PC-3 (cell line): Measurements from ENCODE around the gene EDC4. TPM values are rescaled to one million over a fixed set of nuclear protein-coding genes. Genes with fewer than 3 reads are reported as not detected.

Experiments used
- ATAC-seq: fragments of 200-7000 bp; cut with Tn5 transposase; 2 replicates; pipeline ENCODE4 v1.9.1; 2020; ENCODE audit warnings: mild to moderate bottlenecking, moderate library complexity
- BruUV-seq: library from RNA; stranded (reverse); fragments of 400-500 nt; replicated peaks from 2 replicates; lab custom pipeline; 2021; lab: Mats Ljungman, UMichigan
- CTCF ChIA-PET: fragments of 300-600 bp; sonication (Branson Sonifier 250); formaldehyde crosslinking; loops from one replicate; lab custom pipeline; 2022; ENCODE audit warnings: antibody characterized with exemption; lab: Charles Lee
- POLR2A ChIA-PET: fragments of 300-600 bp; sonication (Branson Sonifier 250); formaldehyde crosslinking; loops from one replicate; lab custom pipeline; 2022; ENCODE audit warnings: antibody characterized with exemption; ENCODE audit not compliant: unreplicated experiment; lab: Charles Lee
- DNase-seq: peaks from one replicate; pipeline ENCODE4 v3.0.0-alpha.2; 2015
- H2AFZ ChIP-seq: fragments of 300-600 bp; sonication (generic); 2 replicates; pipeline ENCODE4 v1.6.0; 2016; ENCODE audit warnings: antibody characterized with exemption, low read length
- H3F3A ChIP-seq: fragments of 300-600 bp; sonication (generic); one replicate; pipeline ENCODE4 v1.6.0; 2017; ENCODE audit warnings: antibody characterized with exemption, low read length, control low read depth, mild to moderate bottlenecking; ENCODE audit not compliant: unreplicated experiment
- H3K27ac ChIP-seq: fragments of 300-600 bp; sonication (generic); 2 replicates; pipeline ENCODE4 v1.5.1; 2016; ENCODE audit warnings: mild to moderate bottlenecking, low read length
- H3K27me3 ChIP-seq: fragments of 300-600 bp; sonication (generic); 2 replicates; pipeline ENCODE4 v1.6.1; 2016; ENCODE audit warnings: low read length, mixed read lengths
- H3K36me3 ChIP-seq: fragments of 300-600 bp; sonication (generic); 2 replicates; pipeline ENCODE4 v1.6.1; 2016; ENCODE audit warnings: low read depth, mixed run types, low read length, mixed read lengths
- H3K4me1 ChIP-seq: fragments of 300-600 bp; sonication (generic); 2 replicates; pipeline ENCODE4 v1.5.1; 2016; ENCODE audit warnings: low read length; ENCODE audit not compliant: insufficient read depth
- H3K4me2 ChIP-seq: fragments of 300-600 bp; sonication (generic); 2 replicates; pipeline ENCODE4 v1.6.0; 2016; ENCODE audit warnings: low read length
- H3K4me3 ChIP-seq: fragments of 300-600 bp; sonication (generic); 2 replicates; pipeline ENCODE4 v1.5.1; 2016; ENCODE audit warnings: mild to moderate bottlenecking, low read length, mixed read lengths
- H3K79me2 ChIP-seq: fragments of 300-600 bp; sonication (generic); 2 replicates; pipeline ENCODE4 v1.6.1; 2017; ENCODE audit warnings: low read length, mixed read lengths
- H3K9ac ChIP-seq: fragments of 300-600 bp; sonication (generic); 2 replicates; pipeline ENCODE4 v1.6.0; 2016; ENCODE audit warnings: mild to moderate bottlenecking, low read length
- H3K9me2 ChIP-seq: fragments of 300-600 bp; sonication (generic); replicated peaks from 2 replicates; pipeline ENCODE4 v1.6.1; 2016; ENCODE audit warnings: mixed run types, low read length, mixed read lengths
- H3K9me3 ChIP-seq: fragments of 300-600 bp; sonication (generic); 2 replicates; pipeline ENCODE4 v1.6.1; 2016; ENCODE audit warnings: low read length, mixed read lengths
- H4K20me1 ChIP-seq: fragments of 300-600 bp; sonication (generic); 2 replicates; pipeline ENCODE4 v1.6.1; 2016; ENCODE audit warnings: low read length, mixed read lengths
- EZH2 ChIP-seq: fragments of 300-600 bp; sonication (generic); IDR thresholded peaks from one replicate; pipeline ENCODE4 v1.6.1; 2017; ENCODE audit warnings: antibody characterized with exemption, mild to moderate bottlenecking, low read length; ENCODE audit not compliant: unreplicated experiment
- EZH2phosphoT487 ChIP-seq: fragments of 300-600 bp; sonication (generic); IDR thresholded peaks from 2 replicates; pipeline ENCODE4 v1.6.1; 2018; ENCODE audit warnings: mild to moderate bottlenecking, antibody characterized with exemption, low read length, borderline replicate concordance
- intact Hi-C: fragments of 100-400 bp; cut with micrococcal nuclease; formaldehyde crosslinking; loops from 2 replicates; pipeline ENCODE4 v1.9.0; 2023
- total RNA-seq: library from RNA; depleted of rRNA; stranded (reverse); fragments of >200 nt; gene quantifications from 2 replicates; pipeline ENCODE4 v1.2.3, GENCODE V29; 2014
- TF ChIP-seq, protein P1 (sequence below): fragments of 300-600 bp; sonication (generic); conservative IDR thresholded peaks from 2 replicates; pipeline ENCODE4 v1.5.1; 2017; ENCODE audit warnings: antibody characterized with exemption, low read depth, mild to moderate bottlenecking, low read length

Gene EDC4
- total RNA-seq, 1 experiment from 2014 or later = 58.9 TPM

DNA sequence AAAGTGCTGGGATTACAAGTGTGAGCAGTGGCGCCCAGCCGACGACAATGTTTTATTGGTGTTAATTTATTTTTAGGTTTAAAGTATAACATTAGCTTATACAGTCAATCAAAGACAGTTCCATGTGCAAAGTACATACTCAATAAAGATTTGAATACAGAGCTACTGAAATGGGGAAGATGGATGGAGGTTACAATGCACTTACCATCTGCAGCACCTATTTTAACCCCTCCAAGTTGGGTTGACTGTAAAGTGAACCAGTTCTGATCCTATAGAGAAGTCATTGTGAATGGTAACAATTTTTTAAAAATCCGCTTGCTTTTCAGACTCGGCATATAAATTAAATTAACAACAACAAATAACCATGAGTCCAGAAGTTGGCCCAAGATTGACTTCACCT lies 19.5 kb downstream of the EDC4 start:
- Histone ChIP-seq H3K9me3 (no peaks in the 10 kb centered on the region), H2AFZ (peak overlapping the region; percentile 74), H3K79me2 (peaks cover 41% of the 10 kb centered on the region), H3K4me2 (peak overlapping the region; percentile 85), H3F3A (no peaks in the 10 kb centered on the region), H3K9ac (peak overlapping the region; percentile 49), H4K20me1 (no peaks in the 10 kb centered on the region), H3K27ac (no peak overlapping the region), H3K36me3 (no peaks in the 10 kb centered on the region), H3K4me1 (peaks cover 13% of the 10 kb centered on the region), H3K4me3 (peak overlapping the region; percentile 68), H3K27me3 (no peaks in the 10 kb centered on the region), H3K9me2 (no peaks in the 10 kb centered on the region)
- no peak for ATAC-seq
- intact Hi-C loops = no loop called here
- DNase-seq = no peak
- ChIA-PET POLR2A (interaction anchor here (0.5 to 0.6 kb wide), 2 partner anchors 44 to 80 kb away, joined by 4 to 11 read pairs; no protein-coding TSS in a partner anchor), CTCF (no interaction called here)
- BruUV-seq = TSS peak; percentile 95
- TF ChIP-seq, protein P1, sequence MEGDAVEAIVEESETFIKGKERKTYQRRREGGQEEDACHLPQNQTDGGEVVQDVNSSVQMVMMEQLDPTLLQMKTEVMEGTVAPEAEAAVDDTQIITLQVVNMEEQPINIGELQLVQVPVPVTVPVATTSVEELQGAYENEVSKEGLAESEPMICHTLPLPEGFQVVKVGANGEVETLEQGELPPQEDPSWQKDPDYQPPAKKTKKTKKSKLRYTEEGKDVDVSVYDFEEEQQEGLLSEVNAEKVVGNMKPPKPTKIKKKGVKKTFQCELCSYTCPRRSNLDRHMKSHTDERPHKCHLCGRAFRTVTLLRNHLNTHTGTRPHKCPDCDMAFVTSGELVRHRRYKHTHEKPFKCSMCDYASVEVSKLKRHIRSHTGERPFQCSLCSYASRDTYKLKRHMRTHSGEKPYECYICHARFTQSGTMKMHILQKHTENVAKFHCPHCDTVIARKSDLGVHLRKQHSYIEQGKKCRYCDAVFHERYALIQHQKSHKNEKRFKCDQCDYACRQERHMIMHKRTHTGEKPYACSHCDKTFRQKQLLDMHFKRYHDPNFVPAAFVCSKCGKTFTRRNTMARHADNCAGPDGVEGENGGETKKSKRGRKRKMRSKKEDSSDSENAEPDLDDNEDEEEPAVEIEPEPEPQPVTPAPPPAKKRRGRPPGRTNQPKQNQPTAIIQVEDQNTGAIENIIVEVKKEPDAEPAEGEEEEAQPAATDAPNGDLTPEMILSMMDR = no peak
- no peak for TF ChIP-seq EZH2phosphoT487
- TF ChIP-seq EZH2 = no peak

DNA sequence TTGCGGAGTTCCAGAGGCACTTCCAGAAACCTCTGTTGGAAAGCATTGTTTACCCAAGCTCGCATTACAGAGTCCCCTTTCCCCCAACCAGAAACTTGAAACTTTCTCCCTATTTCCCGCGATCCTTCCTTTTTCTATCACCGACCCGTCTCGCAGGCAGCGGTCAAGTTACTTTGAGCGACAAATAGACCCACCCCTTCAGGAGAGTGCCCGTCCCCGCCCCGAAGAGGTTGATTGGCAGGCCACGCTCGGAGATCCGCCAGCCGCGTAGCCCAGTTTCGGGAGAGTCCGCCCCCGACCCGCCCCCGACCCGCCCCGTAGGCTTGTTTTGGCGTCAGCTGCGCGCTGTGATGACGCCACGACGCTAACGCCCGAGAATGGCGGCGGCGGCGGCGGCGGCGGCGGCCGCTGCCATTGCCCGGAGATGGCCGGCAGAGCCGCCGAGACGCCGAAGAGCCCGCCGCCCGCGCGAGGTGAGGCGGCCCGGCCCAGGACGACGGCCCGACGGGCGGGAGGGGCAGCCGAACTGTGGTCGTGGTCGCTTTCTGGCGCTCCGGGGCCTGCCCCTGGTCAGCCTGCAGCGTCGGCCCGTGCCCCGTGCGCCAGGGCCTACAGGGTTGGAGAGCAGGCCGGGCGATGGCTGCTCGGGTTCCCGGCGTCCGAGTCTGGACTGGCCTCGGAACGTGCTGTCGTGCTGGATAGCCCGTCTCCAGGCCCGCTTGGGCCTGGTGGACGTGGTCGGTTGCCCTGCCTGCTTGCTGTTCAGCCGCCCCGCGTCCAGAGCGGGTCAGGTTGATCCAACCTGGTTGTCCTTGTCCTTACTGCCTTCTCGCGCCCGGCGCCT lies 20.3 kb downstream of the EDC4 start, which contains the start of gene PSKH1:
PSKH1 (plus strand) TSS at position 356 of the 844 bp plus-strand sequence. CDS start 15,496 bp downstream, outside the sequence.
- Histone ChIP-seq H3K9me2 (no peaks in the 10 kb centered on the region), H3K79me2 (peaks cover 45% of the 10 kb centered on the region), H3K4me3 (peak within 1 kb of the TSS; percentile 92), H3K27ac (peak within 1 kb of the TSS; percentile 39; the same call in 1 of the 2 replicates), H3K4me1 (peaks cover 13% of the 10 kb centered on the region), H3K27me3 (no peaks in the 10 kb centered on the region), H3K36me3 (no peaks in the 10 kb centered on the region), H4K20me1 (no peaks in the 10 kb centered on the region), H3K4me2 (peak within 1 kb of the TSS; percentile 88), H2AFZ (peak within 1 kb of the TSS; percentile 74), H3K9ac (peak within 1 kb of the TSS; percentile 95), H3K9me3 (no peaks in the 10 kb centered on the region), H3F3A (no peaks in the 10 kb centered on the region)
- BruUV-seq = no TSS peak
- ChIA-PET POLR2A (interaction anchor here (0.6 kb wide), 2 partner anchors 33 to 44 kb away, joined by 3 to 4 read pairs; no protein-coding TSS in a partner anchor), CTCF (interaction anchor here (0.6 kb wide), 1 partner anchor 10 kb away, joined by 6 read pairs; no protein-coding TSS in a partner anchor)
- DNase-seq (peak; percentile 92), ATAC-seq (peak; percentile 98)
- intact Hi-C loops = no loop called here
- TF ChIP-seq EZH2 (no peak), EZH2phosphoT487 (no peak)
- TF ChIP-seq, protein P1 = no peak
